ENCODE measurements around the gene TCF4.

The TCF4 gene

DNA sequence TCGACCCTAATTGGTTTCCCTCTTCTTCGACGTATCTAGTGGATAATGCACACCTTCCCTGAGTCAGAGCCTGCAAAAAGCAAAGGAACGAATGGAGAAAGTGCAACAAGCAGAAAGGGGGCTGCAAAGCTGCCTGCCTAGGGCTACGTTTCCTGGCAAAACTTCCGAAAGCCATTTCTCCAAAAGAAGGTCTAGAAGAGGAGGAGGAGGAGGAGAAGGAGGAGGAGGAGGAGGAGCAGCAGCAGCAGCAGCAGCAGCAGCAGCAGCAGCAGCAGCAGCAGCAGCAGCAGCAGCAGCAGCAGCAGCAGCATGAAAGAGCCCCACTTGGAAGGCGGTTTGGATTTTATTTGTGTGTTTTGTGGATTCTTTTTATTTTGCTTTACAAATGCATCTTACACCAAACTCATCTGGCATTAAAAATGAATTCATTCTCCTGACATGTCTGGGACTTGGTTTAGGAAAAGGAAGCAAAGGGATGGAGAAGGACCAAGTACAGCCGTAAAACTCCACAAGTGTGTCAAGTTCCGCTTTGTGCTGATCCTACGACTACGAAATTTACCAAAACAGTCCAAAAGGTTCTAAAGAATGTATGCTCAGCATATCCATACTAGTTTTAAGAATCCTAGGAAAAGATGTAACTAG is 2.0 kb downstream of the TCF4 start:
- TF ChIP-seq CTCF (conservative IDR thresholded peaks at IDR 0.05) = no peak
- no peak overlapping the region for H3K27ac ChIP-seq

- no peak overlapping the region for H3K27ac ChIP-seq
- TF ChIP-seq CTCF (conservative IDR thresholded peaks at IDR 0.05) = no peak
These were observed 2.7 kb downstream of the TCF4 start for GRCh38 chr18:55585065-55585919.

DNA sequence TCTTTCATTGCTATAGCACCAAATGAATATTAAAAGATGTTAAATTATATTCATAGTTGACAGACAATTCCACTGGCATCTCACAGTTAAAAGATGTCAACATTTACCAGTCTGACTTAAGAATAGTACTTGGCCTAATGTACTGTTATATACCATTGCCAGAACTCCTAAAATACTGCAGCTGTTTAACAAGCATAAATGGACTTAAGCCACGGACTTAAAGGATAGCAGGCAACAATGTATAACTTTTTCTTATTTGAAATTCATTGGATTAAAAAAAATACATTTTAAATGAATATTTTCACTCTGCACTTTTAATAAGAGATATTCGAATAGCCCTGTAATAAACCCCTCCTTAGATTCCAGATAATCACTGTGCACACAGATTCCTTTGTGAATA is 3.8 kb downstream of the TCF4 start:
- no peak overlapping the region for H3K27ac ChIP-seq
- no peak for TF ChIP-seq CTCF (conservative IDR thresholded peaks at IDR 0.05)

- H3K27ac ChIP-seq = no peak overlapping the region
- TF ChIP-seq CTCF (conservative IDR thresholded peaks at IDR 0.05) = no peak
These were observed 5.7 kb downstream of the TCF4 start for GRCh38 chr18:55582325-55582724.

GRCh38 chr18:55579501-55580270 is 8.3 kb downstream of the TCF4 start:
- no peak overlapping the region for H3K27ac ChIP-seq

GRCh38 chr18:55577812-55578539 is 10.0 kb downstream of the TCF4 start:
- 0 out of 2 replicates have a peak, but pooled peaks have one; percentile 11 for TF ChIP-seq CTCF (conservative IDR thresholded peaks at IDR 0.05)
- no peak overlapping the region for H3K27ac ChIP-seq

More at GRCh38 chr18:55579501-55580270, 8.3 kb downstream of the TCF4 start:
- TF ChIP-seq CTCF (conservative IDR thresholded peaks at IDR 0.05) = no peak
